ENCODE data around the gene MORN1. TPM values are rescaled to one million over a fixed set of nuclear protein-coding genes. Genes with fewer than 3 reads are reported as not detected.

Gene MORN1
- total RNA-seq, 1 donor from 2014 or later, result 12.1 TPM

- Mint-ChIP-seq H3K27ac (ENCODE audit: unreplicated experiment) (no peak overlapping the region), H3K4me3 (ENCODE audit: unreplicated experiment) (peak overlapping the region; percentile 79)
- DNase-seq (ENCODE audit: low spot score), result no peak
These were observed 22.3 kb upstream of the MORN1 start for GRCh38 chr1:2413495-2414296.

DNA sequence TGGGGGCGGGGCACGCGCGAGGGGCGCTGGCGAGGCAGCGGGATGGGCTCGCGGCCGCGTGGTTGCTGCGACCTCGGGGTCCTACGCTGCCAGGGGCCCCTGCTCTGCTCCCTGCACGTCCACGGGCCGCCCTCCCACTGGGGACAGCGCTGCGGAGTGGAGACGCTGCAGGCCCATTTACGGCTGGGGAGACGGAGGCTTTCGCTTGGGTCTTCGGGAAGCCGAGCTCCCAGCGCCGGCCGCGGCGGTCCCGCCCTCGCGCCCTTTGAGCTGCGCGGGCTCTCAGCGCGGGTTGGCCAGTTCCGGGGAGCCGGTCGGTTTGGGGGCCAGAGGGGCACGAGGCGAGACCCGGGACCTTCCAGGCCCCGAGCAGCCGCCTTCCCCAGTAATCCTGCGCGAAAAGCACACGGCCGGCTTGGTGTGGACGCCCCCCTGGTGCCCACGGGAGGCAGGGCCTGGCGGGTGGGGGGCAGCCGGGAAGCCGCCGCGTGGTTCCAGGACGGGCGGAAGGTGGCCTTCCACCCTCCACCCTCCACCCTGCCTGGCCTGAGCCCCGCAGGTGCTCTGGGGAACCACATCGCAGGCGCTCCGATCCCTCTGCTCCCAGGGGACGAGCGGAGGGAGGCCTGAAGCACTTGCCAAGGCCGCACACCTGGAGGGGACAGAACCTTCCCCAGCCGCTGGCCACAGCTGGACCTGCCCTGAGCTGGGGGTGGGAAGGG is 21.6 kb upstream of the MORN1 start:
- Mint-ChIP-seq H3K9me3 (ENCODE audit: unreplicated experiment) (no peaks in the 10 kb centered on the region), H3K27ac (ENCODE audit: unreplicated experiment) (no peak overlapping the region), H3K27me3 (ENCODE audit: unreplicated experiment) (peaks cover 12% of the 10 kb centered on the region), H3K36me3 (ENCODE audit: low read depth, unreplicated experiment) (peaks cover 7% of the 10 kb centered on the region), H3K4me3 (ENCODE audit: unreplicated experiment) (no peak overlapping the region), H3K4me1 (ENCODE audit: unreplicated experiment) (peaks cover 4% of the 10 kb centered on the region)
- no peak for DNase-seq (ENCODE audit: low spot score)
- TF ChIP-seq CTCF (IDR thresholded peaks at IDR 0.05; ENCODE audit: unreplicated experiment), result no peak

More at GRCh38 chr1:2413495-2414296, 22.3 kb upstream of the MORN1 start:
- Mint-ChIP-seq H3K9me3 (ENCODE audit: unreplicated experiment) (no peaks in the 10 kb centered on the region), H3K4me1 (ENCODE audit: unreplicated experiment) (peaks cover 4% of the 10 kb centered on the region), H3K36me3 (ENCODE audit: low read depth, unreplicated experiment) (peaks cover 7% of the 10 kb centered on the region), H3K27me3 (ENCODE audit: unreplicated experiment) (peaks cover 12% of the 10 kb centered on the region)
- TF ChIP-seq CTCF (IDR thresholded peaks at IDR 0.05; ENCODE audit: unreplicated experiment), result no peak

DNA sequence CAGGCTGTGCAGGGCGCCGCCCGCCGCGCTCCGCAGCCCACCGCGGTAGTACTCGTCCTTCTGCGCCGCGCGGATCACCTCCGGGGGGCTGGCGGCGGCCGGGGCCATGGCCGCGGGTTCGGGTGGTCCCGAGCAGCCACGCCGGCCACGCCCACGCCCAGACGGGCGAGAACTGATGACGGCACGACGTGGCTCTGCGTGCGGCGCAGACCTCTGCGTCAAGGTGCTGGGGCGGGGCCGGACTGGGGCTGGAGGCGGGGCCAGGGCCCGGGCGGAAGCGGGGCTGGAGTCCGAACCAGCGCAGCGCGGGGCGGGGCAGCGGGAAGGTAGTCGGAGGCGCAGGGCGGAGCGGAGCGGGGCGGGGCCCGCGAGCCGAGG is 21.0 kb upstream of the MORN1 start, which contains the start of gene PEX10:
Gene PEX10 (minus strand): TSS at position 170 of the 378 bp plus-strand sequence. CDS start 62 bp downstream, at position 108.
- H3K4me3 Mint-ChIP-seq (ENCODE audit: unreplicated experiment), result peak within 1 kb of the TSS; percentile 92
- H3K36me3 Mint-ChIP-seq (ENCODE audit: low read depth, unreplicated experiment), result peaks cover 10% of the 10 kb centered on the region
- no peaks in the 10 kb centered on the region for H3K9me3 Mint-ChIP-seq (ENCODE audit: unreplicated experiment)
- H3K27me3 Mint-ChIP-seq (ENCODE audit: unreplicated experiment), result peaks cover 12% of the 10 kb centered on the region
- TF ChIP-seq CTCF (IDR thresholded peaks at IDR 0.05; ENCODE audit: unreplicated experiment), result no peak
- H3K27ac Mint-ChIP-seq (ENCODE audit: unreplicated experiment), result no peak within 1 kb of the TSS
- peak; percentile 97 for DNase-seq (ENCODE audit: low spot score)
- peaks cover 4% of the 10 kb centered on the region for H3K4me1 Mint-ChIP-seq (ENCODE audit: unreplicated experiment)

DNA sequence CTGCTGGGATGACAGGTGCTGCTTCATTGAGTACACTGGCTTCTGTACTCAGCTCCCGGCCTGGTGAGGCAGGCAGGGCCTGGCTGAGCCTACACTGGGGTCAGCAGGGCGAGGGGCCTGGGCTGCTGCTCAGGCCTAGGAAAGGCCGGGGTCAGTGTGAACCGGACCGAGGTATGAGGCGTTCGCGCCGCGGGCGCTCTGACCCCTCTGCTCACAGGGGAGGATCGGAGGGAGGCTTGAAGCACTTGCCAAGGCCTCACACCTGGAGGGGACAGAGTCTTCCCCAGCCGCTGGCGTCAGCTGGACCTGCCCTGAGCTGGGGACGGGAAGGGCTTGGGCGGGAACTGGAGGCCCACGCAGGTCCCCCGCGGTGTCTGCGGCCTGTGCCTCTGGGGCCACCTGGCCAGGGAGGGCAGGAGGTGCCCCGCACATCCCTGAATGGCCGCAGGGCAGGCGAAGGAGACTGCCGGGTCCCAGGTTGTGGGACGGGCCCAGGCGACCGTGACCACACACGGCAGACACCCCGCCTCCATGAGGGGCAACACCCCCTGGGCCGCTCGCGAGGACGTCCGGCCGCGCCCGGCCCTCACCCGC is 20.5 kb upstream of the MORN1 start:
- TF ChIP-seq CTCF (IDR thresholded peaks at IDR 0.05; ENCODE audit: unreplicated experiment), result no peak
- peaks cover 4% of the 10 kb centered on the region for H3K4me1 Mint-ChIP-seq (ENCODE audit: unreplicated experiment)
- H3K27ac Mint-ChIP-seq (ENCODE audit: unreplicated experiment), result no peak overlapping the region

More for the DNA sequence above, 20.5 kb upstream of the MORN1 start:
- peaks cover 12% of the 10 kb centered on the region for H3K27me3 Mint-ChIP-seq (ENCODE audit: unreplicated experiment)
- DNase-seq (ENCODE audit: low spot score), result no peak
- peaks cover 11% of the 10 kb centered on the region for H3K36me3 Mint-ChIP-seq (ENCODE audit: low read depth, unreplicated experiment)
- H3K4me3 Mint-ChIP-seq (ENCODE audit: unreplicated experiment), result peak overlapping the region; percentile 92
- no peaks in the 10 kb centered on the region for H3K9me3 Mint-ChIP-seq (ENCODE audit: unreplicated experiment)

Measured in endothelial cell (in vitro differentiated cells).